Bronchial epithelial cell (primary cell): ENCODE data around the gene PAX7. TPM values are rescaled to one million over a fixed set of nuclear protein-coding genes. Genes with fewer than 3 reads are reported as not detected.

Source experiments
- DNase-seq: peaks from one replicate; pipeline ENCODE4 v3.0.0-alpha.2; 2010; ENCODE audit warnings: low read depth
- FAIRE-seq: peaks from 2 replicates; lab custom pipeline; 2011; peaks lifted over from hg19 to GRCh38; lab: Jason Lieb, UNC
- H3K27me3 ChIP-seq: 2 replicates; pipeline ENCODE4 v1.5.1; 2011; ENCODE audit warnings: low read length; ENCODE audit not compliant: control insufficient read depth, insufficient read depth
- H3K36me3 ChIP-seq: 2 replicates; pipeline ENCODE4 v1.5.1; 2011; ENCODE audit warnings: low read length; ENCODE audit not compliant: control insufficient read depth, insufficient read depth
- H3K4me3 ChIP-seq: 2 replicates; pipeline ENCODE4 v1.5.1; 2011; ENCODE audit warnings: mild to moderate bottlenecking, low read depth, low read length, control low read depth
- total RNA-seq: library from RNA; depleted of rRNA; stranded (reverse); fragments of >200 nt; gene quantifications from 2 replicates; pipeline ENCODE4 v1.2.1, GENCODE V29; 2014
- TF ChIP-seq, protein P1 (sequence below): IDR thresholded peaks from 2 replicates; pipeline ENCODE4 v1.5.1; 2011; ENCODE audit warnings: mild to moderate bottlenecking, moderate library complexity, low read length, control low read depth, inconsistent platforms; ENCODE audit not compliant: insufficient read depth, severe bottlenecking

Gene PAX7
- total RNA-seq, 1 donor from 2014 or later: not detected

DNA sequence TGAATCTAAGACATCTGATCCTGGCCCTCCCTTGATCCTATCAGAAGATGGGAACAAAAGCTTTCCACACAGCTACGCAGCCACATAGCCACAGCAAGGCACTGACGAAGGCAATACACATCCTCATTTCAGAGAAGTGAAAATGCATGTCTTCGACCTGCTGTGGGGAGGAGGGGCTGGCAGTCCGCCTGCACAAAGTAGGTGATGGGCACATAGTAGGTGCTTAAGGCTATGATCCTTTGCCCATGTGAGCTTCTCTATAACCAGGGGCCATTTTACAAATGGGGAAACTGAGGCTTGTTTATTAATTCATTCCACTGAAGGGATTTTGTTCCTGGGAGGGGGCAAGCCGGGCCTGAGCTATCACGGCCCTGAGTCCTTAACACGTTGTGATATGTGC, 94.2 kb downstream of the PAX7 start:
- DNase-seq (no peak), FAIRE-seq (no peak)
- Histone ChIP-seq H3K4me3 (no peak overlapping the region), H3K36me3 (no peaks in the 10 kb centered on the region), H3K27me3 (peaks cover 2% of the 10 kb centered on the region)
- TF ChIP-seq, protein P1, sequence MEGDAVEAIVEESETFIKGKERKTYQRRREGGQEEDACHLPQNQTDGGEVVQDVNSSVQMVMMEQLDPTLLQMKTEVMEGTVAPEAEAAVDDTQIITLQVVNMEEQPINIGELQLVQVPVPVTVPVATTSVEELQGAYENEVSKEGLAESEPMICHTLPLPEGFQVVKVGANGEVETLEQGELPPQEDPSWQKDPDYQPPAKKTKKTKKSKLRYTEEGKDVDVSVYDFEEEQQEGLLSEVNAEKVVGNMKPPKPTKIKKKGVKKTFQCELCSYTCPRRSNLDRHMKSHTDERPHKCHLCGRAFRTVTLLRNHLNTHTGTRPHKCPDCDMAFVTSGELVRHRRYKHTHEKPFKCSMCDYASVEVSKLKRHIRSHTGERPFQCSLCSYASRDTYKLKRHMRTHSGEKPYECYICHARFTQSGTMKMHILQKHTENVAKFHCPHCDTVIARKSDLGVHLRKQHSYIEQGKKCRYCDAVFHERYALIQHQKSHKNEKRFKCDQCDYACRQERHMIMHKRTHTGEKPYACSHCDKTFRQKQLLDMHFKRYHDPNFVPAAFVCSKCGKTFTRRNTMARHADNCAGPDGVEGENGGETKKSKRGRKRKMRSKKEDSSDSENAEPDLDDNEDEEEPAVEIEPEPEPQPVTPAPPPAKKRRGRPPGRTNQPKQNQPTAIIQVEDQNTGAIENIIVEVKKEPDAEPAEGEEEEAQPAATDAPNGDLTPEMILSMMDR: no peak

GRCh38 chr1:18725231-18725895, 94.7 kb downstream of the PAX7 start:
- TF ChIP-seq, protein P1: no peak
- FAIRE-seq: no peak
- H3K36me3 ChIP-seq: no peaks in the 10 kb centered on the region
- DNase-seq: no peak
- no peak overlapping the region for H3K4me3 ChIP-seq
- H3K27me3 ChIP-seq: peaks cover 2% of the 10 kb centered on the region

GRCh38 chr1:18726368-18726767, 95.7 kb downstream of the PAX7 start:
- H3K36me3 ChIP-seq: no peaks in the 10 kb centered on the region
- H3K4me3 ChIP-seq: no peak overlapping the region
- TF ChIP-seq, protein P1: no peak
- DNase-seq: no peak
- H3K27me3 ChIP-seq: peaks cover 2% of the 10 kb centered on the region
- FAIRE-seq: no peak

- TF ChIP-seq, protein P1: no peak
- Histone ChIP-seq H3K27me3 (peaks cover 5% of the 10 kb centered on the region), H3K36me3 (no peaks in the 10 kb centered on the region), H3K4me3 (no peak overlapping the region)
- DNase-seq: no peak
- no peak for FAIRE-seq
These were observed 97.3 kb downstream of the PAX7 start for GRCh38 chr1:18727956-18728355.

DNA sequence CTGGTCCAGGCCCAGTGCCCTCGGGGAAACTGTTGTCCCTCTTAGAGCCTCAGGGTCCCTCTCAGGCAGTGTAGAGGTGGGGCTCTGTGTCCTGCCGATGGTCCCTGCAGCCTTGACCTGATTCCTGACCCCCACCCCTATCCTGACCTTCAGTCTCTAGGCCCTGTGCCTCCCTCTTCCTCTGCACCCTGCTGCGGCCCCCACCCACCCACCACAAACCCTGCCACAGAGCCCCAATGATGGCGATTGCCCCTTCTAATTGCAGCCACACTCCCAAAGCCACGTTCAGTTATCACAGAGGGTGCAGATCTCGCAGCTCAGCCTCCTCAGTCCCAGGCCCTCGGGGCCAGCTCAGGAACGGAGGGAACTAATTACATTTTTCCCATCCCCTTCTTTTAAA, 99.7 kb downstream of the PAX7 start:
- TF ChIP-seq, protein P1: no peak
- Histone ChIP-seq H3K27me3 (peaks cover 7% of the 10 kb centered on the region), H3K36me3 (no peaks in the 10 kb centered on the region), H3K4me3 (no peak overlapping the region)
- FAIRE-seq (no peak), DNase-seq (no peak)

DNA sequence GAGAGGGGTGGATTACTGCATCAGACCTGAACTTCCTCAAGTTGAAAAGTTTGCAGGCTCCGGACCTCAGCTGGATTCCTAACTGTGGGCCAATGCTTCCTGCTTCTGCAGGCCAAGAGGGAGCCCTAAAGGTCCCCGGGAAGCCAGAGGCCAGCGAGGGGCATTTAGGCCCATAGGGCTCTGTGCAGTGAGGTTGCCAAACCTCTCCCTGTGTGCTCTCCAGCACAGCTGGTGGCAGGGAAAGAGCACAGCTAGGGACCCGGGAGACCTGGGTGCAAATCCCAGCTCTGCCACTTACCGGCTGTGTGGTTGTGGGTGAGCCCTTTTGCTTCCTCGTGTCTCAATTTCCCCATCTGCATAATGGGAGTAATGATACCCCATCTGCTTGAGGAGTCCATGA, 100.5 kb downstream of the PAX7 start:
- TF ChIP-seq, protein P1: no peak
- no peak overlapping the region for H3K4me3 ChIP-seq
- H3K27me3 ChIP-seq: peaks cover 7% of the 10 kb centered on the region
- FAIRE-seq (no peak), DNase-seq (no peak)
- no peaks in the 10 kb centered on the region for H3K36me3 ChIP-seq
